Nucleus accumbens (tissue), 56 donors: ENCODE results near the gene TMX1.

Source experiments
- DNase-seq, 56 donors: peaks; one replicate each; lab custom pipeline; 2025; lab: John Stamatoyannopoulos, UW

The TMX1 gene

DNA sequence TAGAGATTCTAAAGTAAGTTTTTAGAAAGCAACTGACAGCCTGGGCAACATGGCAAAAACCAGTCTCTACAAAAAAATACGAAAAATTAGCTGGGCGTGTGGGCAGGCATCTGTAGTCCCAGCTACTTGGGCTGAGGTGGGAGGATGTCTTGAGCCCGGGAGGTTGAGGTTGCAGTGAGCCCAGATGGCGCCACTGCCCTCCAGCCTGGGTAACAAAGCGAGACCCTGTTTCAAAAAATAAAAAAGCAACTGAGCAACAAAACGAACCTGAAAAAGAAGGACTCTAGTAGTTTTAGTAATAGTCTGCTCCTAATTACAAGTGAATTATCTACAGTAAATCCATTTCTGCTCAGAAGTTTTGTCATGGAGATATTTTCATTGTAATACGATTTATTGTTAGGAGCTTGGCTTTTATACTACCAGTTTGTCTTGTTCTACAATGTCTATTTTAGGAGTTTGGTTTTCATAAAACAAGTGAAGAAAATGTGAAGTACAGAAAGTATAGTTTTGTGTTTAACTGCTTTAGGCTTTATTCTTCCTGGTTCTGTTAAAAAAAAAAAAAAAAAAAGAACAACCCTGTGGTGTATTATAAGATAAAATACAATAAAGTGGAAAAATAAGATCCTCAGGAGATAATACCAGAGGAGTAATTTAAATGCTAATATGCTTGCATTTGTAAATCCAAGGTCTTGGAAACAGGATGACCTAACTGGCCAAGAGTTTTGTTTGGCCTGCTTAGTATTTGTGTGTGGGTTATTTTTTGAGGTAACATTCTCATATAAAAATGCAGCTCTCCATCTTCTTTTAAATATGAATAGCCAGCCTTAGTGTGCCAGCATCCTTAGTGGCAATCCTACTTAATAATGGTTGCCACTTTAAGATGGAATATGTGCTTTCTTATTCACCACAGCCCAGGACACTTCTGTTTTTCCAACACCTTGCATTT lies 2.8 kb downstream of the TMX1 start:
- DNase-seq, result peak in 4 of 56 donors; percentile 1 to 12 (median 5)

DNA sequence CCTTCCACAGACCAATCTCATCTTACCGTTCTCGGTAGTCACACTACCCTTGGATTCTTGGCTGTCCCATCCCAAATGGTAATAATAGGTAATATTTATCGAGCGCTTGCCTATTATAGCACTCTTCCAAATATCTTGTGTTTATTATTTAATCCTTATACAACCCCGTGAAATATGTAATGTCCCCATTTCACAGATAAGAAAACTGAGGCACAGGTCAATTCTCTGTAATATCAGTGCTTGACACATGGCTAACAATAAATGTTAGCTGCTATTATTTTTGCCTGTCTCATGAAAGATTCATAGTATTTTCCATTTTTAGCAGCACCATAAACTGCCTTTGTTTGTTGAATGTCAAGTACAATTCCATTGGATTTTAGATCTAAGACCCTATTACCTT lies 4.5 kb downstream of the TMX1 start:
- no peak for DNase-seq

DNA sequence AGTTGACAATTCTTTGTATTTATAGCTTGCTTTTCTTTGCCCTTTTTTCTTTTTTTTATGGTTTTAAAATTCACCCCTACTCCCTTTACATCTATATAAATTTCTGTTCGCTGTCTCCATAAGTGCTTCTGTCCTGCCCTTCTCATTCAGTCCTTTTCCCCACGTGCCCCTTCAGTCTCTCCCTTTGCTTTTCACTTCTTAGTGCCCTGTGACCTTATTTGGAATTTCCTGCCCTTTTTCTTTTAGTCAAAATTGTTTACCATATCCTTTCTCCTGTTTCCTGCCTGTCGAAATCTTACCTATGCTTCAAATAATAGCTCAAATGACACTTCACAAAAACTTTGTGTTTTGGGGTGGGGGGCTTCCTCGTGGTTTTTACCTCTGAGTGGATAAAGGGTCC lies 6.0 kb downstream of the TMX1 start:
- no peak for DNase-seq

DNA sequence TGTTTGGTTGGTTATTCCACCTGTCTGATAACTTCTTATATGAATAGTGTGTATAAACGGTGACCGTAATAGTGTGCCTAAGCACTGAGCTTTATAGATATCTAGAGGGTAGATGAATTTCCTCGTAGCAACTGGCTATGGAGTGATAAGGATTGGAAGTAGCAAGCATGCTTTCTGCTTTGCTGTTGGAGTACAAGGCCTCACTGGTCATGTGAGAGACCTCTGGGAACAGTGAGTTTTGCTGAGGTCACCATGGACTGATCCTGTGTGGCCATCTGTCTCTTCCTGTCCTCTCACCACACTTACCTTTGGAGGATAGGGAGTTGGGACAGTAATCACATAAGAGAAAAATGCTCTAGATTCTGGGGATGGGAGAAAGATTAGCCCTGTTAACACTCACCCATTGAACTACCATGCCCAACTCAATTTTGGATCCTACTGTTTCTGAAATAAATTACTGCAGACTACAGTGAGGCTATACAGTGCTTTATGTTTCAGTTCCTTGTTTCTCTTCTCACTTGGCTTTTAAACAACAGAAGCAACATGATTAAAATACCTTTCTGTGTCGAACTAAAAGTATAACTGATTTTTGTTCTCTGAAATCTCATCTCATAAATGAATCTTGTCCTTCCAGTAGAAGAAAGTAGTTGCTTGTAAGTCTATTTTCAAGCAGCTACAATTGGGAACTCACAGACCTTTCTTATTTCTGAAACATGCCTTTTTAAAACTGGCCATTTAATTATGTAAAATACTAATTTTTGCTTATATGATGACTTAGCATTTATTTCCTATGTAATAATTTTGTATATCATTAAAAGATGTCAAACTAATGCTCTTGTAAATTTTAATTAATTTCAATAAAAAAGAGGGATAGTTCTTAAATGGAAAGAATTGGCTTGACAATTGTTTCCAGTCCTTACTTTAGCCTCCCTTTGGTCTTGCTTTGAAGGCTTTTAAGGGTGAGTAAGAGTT lies 8.3 kb downstream of the TMX1 start:
- DNase-seq, result no peak

DNA sequence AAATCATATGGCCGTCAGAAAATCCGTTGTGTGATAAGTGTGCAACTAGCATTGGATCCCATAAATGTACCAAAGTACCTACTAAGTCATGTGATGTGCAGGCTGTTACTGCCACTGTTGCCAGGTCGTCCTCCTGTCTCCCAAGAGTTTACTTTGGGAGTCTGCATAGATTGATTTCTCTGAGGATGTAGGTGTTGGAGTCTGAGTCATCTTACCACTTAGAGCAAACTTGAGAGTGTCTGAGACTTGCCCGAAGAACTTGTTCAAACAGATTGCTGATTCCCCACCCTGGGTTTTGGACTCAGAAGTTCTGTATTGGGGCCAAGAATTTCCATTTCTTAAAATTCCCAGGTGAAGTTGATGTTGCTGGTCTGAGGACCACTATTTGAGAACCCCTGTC lies 11.4 kb downstream of the TMX1 start:
- DNase-seq, result no peak

DNA sequence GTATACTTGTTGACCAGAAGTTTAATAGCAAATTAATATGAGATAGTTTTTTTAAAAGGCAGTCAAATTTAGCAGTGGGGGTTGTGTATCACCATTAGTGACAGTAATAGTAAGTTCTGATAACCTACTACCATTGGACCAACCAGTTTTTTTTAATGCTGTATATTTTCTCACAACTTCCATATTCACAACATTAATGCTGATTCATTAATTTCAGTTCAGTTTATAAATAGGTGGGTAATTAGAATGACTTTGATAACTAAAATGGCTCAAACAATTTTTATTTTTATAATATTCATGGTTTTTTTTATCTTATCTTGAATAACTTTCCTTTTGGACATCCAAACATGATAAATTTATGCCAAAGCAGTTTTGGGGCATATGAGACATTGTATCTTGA lies 13.8 kb downstream of the TMX1 start:
- no peak for DNase-seq

DNA sequence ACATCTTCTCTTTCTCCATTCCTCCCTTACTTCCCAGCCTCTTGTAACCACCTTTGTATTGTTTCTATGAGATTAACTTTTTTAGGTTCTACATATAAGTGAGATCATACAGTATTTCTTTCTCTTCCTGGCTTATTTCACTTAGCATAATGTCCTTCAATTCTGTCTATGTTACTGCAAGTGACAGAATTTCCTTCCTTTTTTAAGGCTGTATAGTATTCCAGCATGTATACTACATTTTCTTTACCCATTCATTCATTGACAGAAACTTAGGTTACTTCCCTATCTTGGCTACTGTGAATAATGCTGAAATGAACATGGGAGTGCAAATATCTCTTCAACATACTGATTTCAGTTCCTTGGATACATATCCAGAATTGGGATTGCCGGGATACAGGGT lies 18.2 kb downstream of the TMX1 start:
- DNase-seq, result no peak

DNA sequence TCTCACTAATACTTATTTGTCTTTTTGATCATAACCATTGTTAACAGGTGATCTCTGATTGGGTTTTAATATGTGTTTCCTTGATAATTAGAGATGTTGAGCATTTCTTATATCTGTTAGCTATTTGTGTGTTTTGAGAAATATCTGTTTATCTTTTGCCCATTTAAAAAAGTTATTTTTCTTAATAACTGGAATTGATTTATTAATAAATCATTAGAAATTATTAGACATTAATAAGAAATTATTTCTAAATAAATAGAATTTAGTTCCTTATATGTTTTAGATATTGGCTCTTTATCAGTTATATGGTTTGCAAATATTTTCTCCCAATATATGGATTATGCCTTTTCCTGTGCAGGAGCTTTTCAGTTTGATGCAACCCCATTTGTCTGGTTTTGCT lies 18.7 kb downstream of the TMX1 start:
- no peak for DNase-seq

DNA sequence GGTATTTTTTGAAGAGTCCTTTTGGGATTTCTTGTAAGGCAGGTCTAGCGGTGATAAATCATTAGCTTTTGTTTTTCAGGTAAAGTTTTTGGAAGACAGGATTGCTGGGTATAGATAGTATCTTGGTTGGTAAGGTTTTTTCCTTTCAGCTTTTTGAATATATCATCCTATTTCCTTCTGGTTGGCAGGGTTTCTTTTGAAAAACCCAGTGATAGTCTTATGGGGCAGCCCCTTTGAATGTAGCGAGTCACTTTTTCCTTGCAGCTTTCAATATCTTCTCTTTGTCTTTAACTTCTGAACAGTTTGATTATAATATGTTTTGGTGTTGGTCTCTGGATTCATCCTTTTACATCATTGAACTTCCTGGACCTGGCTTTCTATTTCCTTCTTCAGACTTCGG lies 20.2 kb downstream of the TMX1 start:
- DNase-seq, result no peak

DNA sequence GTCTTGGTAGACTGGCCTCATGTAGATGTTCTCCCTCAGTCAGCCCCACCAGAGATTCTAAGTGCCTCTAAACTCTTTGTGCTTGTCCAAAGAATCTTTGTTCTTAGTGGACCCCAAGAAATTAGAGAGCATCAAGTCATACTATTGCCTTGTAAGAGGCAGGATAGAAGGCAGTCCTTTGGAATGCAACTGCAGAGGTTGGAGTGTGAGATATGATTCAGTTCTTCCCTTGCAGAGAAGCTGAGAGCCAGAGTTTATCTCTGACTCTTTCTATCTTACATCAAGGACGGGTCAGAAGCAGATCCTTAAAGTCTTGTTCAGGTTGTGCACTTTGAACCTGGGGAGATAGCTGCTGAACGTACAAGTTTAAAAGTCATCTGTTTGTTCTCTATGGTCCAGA lies 21.1 kb downstream of the TMX1 start:
- no peak for DNase-seq

DNA sequence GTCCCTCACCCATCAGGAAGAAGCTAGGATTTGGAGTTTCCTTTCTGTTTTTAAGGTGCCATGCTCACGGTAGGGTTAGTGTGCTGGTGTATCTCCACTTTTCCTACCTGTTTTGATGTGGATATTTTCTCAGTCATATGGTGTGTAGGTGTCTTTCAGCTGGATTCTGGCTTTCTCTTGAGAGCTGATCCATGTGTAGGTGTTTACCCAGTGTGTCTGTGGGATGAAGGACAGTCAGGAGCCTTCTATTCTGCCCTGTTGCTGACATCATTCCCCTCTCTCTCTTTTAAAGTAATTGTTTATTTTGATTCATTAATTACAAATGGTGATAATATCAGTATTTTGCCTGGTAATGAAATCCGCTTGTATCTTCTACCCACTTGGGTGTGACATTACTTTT lies 22.8 kb downstream of the TMX1 start:
- no peak for DNase-seq

DNA sequence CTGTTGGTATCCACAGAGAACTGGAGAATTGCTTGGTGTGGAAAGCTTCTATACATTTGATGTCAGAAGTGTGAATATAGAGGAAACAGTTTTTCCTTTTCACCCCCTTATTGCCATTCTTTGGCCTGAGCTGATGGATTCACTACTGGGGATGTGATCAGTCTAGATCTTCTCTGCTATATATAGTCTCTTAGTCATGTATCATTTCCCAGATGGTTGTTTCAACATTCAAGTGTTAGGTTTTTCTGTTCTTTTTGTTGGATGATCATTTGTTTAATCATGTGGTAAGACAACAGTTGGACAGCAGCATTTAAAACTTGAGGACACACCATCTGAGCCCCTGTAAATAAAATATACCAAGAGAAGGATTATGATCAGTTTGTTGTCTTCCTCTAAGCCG lies 29.6 kb downstream of the TMX1 start:
- no peak for DNase-seq

DNA sequence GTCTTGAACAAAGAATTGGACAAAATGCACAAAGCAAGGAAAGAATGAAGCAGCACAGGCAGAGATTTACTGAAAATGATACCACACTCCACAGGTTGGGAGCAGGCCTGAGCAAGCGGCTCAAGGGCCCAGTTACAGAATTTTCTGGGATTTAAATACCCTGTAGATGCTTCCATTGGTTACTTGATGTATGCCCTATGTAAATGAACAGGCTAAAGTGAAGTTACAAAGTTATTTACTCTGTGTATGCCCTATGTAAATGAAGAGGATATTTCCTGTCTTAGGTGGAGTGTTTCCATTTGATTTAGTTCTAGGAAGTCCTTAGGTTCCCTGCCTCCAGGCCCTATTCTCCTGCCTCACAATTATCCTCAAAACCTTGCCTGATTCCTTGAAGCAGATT lies 36.6 kb downstream of the TMX1 start:
- no peak for DNase-seq

DNA sequence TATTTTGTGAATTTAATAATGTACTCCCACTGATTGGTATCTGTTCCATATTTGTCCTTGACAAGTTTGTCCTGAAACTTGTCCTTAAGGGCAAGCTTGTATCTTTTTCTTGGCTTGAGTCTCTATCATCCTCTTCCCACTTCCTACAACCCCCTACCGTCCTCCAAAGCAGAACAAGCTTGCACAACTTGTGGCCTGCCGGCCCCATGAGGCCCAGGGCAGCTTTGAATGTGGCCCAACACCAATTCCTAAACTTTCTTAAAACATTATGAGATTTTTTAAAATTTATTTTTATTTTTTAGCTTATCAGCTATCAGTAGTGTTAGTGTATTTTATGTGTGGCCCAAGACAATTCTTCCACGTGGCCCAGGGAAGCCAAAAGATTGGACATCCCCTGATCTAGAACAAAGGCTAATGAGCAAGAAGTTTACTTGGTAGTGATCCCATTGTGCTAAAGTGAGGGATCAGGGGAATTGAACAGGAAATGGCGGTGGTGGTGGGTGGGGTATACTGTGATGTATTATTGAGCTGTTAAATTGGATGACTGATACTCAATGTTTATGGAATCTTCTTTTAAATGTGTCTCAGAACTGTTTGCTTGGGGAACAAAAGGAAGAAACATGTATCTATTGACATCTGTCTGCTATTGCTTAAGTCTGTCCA lies 37.8 kb downstream of the TMX1 start:
- no peak for DNase-seq

DNA sequence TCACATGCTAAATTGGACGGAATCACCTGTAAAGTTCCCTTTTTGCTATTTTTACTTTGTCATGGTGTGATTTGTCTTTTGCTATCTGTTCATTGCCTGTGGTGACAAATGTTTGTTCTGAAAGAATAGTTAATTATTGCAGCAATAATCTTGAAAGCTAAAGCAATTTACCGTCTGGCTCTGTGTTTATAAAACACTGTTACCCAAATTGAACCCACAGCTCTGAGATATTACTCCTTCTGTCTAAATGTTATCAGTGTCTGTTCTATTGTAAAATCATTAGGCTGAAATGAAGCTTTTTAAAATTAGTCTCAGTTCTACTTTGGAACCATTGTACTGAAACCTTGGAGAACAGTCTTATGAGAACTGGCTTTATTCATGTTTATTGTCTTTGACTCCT lies 42.5 kb downstream of the TMX1 start:
- DNase-seq, result no peak

DNA sequence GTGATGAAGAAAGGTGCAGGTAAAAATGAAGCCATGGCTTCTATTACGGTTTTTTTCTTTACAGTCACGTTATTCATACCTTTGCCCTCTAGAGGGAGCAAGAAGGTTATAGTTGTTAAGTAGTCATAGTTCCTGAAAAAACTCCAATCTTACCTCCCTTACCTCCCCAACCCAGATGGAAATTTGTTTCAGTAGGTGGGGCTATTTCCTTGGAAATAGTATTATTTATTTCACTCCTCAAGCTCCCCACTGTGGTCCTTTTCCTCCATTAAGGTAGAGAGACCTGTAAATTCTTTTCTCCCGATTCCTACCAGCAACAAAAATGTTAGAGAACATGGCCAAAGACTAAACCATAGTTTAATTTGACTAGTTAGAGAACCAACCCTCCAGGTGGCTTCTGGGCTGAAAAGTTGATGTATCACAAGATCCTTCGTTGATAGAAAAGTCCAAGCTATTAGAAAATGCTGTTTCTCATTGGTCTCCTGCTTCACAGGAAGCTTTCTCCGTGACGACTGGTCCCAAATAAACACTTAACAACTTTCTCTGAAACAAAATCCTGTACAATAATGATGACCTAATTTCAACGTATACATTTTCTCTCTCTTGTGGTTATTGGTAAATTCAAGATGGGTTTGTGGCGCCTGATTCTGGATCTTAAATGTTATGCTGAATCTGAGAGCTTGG lies 43.5 kb downstream of the TMX1 start:
- DNase-seq, result peak in 1 of 56 donors; percentile 15

DNA sequence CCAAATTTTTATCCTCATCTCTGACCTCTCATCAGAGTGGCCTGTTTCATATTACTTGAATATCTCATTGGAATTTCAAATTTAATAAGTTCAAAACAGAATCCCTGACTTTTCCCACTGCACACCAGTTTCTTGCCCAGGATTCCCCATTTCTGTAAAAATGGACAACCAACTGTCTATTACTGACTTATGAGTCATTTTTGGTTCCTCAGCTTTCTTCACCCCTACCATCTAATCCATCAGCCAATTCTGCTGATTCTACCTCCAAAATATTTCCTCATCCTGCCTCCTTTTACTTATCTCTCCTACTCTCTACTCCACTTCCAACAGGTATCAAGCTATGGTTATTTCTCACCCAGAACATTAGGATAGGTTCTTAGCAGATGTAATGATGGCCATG lies 44.2 kb downstream of the TMX1 start:
- DNase-seq, result no peak

DNA sequence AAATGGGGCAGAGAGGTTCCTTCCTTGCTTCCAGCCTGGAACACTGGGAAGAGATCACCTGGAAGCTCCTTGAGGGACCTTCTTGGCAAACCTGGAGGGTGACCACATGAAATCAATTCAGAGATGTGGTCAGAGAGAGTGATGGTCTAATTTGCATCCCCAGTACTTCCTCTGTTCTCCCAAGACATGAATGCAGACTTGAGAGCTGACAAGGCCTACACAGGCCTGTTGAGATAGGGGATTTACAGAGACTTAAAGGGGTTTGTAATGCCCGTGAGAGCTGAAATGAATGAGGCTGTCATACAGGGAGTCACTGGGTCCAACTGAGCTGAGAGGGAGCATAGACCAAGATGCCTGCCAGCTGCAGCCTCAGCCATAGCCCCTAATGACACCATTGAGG lies 45.1 kb downstream of the TMX1 start:
- no peak for DNase-seq

DNA sequence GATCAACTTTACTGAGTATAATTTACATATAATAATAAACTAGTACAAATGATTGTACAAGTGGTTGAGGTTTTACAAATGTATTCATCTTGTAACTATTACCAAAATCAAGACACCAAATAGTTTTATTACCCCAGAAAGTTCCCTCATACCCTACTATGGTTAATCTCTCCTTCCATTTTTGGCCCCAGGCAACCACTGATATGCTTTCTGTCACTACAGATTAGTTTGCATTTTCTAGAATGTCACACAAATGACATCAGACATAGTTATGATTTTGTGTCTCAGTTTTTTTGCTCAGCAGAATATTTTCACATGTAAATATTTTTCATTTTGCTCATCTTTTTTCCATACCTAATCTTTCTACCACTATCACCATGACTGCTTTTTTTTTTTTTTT lies 49.1 kb downstream of the TMX1 start:
- DNase-seq, result no peak

DNA sequence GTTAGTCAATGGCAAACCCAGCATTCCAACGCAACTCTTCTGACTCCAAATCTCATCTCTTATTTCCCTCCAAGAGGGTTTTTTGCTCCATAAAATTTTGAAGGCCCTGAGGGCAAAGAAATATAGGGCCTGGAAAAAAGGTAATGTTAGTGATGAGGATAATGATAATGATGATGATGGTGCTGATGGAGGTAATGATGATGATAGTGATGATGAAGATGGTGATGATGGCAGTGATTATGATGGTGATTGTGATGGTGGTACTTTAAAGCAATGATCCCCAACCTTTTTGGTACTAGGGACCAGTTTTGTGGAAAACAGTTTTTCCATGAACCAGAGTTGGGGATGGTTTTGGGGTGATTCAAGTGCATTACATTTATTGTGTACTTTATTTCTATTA lies 50.1 kb downstream of the TMX1 start:
- DNase-seq, result no peak
